ENCODE data around the gene MOB1B.
A peak's percentile ranks its signal among the peaks of the same experiment; 100 is the strongest.
"Not testable (repeated sequence)": the region's sequence is repeated elsewhere in the genome, so short reads cannot be mapped to it uniquely, and the experiment has no call there.

MOB1B gene

DNA sequence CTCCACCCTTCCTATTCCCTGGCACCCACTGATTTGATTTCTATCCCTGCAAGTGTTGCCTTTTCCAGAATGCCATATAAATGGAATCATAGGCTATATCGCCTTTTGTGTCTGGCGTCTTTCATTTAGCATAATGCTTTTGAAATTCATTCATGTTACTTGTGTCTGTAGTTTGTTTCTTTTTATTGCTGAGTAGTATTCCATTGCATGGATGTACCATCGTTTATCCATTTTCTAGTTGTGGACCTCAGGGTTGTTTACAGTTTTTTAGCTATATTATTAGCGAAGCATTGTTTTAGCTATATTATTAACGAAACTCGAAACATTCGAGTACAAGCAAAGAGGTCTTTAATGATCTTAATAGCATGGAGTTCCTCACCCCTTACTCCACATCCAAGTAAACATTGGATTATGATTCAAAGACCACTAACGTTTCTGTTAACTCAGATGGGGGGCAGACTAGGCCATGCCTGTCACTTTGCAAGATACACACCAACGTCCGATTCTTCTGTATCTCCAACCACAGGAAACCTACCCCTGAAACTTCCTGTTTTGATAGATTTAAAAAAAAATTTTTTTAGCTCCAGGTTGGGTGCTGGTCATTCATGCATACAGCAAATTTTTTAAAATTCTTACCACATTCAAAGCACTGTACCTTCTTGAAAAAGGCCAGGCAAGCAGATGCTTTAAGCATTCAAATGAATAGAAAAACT is 92.4 kb downstream of the MOB1B start:
- TF ChIP-seq, protein P1, sequence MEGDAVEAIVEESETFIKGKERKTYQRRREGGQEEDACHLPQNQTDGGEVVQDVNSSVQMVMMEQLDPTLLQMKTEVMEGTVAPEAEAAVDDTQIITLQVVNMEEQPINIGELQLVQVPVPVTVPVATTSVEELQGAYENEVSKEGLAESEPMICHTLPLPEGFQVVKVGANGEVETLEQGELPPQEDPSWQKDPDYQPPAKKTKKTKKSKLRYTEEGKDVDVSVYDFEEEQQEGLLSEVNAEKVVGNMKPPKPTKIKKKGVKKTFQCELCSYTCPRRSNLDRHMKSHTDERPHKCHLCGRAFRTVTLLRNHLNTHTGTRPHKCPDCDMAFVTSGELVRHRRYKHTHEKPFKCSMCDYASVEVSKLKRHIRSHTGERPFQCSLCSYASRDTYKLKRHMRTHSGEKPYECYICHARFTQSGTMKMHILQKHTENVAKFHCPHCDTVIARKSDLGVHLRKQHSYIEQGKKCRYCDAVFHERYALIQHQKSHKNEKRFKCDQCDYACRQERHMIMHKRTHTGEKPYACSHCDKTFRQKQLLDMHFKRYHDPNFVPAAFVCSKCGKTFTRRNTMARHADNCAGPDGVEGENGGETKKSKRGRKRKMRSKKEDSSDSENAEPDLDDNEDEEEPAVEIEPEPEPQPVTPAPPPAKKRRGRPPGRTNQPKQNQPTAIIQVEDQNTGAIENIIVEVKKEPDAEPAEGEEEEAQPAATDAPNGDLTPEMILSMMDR (conservative IDR thresholded peaks at IDR 0.05; ENCODE audit: low read depth, low read length) = no peak
- DNase-seq (ENCODE audit: low read depth) = no peak
- H3K4me3 ChIP-seq (ENCODE audit: low read length) = peak overlapping the region; percentile 95

DNA sequence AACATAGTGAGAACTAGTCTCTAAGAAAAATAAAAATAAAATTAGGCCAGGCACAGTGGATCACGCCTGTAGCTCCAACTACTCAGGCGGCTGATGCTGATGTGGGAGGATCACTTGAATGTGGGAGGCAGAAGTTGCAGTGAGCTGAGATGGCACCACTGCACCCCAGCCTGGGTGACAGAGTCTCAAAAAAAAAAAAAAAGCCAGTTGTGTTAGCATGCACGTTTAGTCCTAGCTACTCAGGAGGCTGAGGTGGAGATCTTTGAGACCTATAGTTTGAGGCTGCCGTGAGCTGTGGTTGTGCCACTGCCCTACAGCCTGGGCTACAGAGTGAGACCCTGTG is 93.8 kb downstream of the MOB1B start:
- TF ChIP-seq, protein P1 (conservative IDR thresholded peaks at IDR 0.05; ENCODE audit: low read depth, low read length) = no peak
- DNase-seq (ENCODE audit: low read depth) = no peak
- H3K4me3 ChIP-seq (ENCODE audit: low read length) = no peak overlapping the region

DNA sequence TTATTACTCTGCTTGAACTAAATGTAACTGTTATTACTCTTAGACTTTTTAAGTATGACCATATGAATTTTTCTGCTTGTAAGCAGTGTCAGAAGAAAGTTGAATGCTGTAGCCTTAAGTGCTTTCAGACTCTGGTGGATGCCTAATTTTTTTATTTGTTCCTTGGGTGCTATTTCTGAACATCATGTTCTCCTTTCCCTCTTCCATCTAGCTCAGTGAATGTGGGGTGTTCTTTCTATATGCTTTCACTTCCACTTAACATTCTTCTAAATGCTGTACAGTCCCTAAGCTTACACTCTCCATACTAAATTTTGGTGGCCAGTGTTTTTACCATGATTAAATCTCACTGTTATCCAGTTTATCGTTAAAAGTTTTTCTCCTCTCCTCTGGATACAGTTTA is 94.9 kb downstream of the MOB1B start:
- DNase-seq (ENCODE audit: low read depth) = no peak
- no peak overlapping the region for H3K4me3 ChIP-seq (ENCODE audit: low read length)
- TF ChIP-seq, protein P1 (conservative IDR thresholded peaks at IDR 0.05; ENCODE audit: low read depth, low read length) = no peak

DNA sequence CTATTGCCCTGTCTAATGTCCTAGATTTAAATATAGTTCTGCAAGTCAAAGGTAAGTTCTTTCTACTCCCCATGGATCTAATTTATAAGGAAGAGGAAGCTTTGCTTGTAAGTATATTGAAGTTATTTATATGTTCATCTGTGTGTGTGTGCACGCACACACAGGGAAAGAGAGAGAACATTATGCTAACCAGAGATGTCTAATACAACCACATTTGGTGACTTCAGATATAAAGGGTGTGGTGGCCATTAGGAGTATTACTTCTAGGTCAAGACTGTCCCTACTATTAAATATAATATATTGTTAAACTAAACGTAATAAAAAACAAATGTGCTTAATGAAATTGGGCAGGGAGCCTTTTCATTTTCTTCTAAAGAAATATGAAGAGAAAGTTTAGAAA is 95.4 kb downstream of the MOB1B start:
- no peak overlapping the region for H3K4me3 ChIP-seq (ENCODE audit: low read length)
- DNase-seq (ENCODE audit: low read depth) = no peak
- TF ChIP-seq, protein P1 (conservative IDR thresholded peaks at IDR 0.05; ENCODE audit: low read depth, low read length) = no peak

DNA sequence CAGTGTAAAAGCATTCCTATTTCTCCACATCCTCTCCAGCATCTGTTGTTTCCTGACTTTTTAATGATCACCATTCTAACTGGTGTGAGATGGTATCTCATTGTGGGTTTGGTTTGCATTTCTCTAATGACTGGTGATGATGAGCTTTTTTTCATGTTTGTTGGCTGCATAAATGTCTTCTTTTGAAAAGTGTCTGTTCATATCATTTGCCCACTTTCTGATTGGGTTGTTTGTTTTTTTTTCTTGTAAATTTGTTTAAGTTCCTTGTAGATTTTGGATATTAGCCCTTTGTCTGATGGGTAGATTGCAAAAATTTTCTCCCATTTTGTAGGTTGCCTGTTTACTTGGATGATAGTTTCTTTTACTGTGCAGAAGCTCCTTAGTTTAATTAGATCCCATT is 97.5 kb downstream of the MOB1B start:
- not testable (repeated sequence) for H3K4me3 ChIP-seq (ENCODE audit: low read length); DNase-seq (ENCODE audit: low read depth)

DNA sequence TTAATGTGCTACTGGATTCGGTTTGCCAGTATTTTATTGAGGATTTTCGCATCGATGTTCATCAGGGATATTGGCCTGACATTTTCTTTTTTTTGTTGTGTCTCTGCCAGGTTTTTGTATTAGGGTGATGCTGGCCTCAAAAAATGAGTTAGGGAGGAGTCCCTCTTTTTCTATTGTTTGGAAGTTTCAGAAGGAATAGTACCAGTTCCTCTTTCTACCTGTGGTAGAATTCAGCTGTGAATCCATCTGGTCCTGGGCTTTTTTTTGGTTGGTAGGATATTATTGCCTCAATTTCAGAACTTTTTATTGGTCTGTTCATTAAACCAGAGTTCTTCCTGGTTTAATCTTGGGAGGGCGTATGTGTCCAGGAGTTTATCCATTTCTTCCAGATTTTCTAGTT is 99.2 kb downstream of the MOB1B start:
- DNase-seq (ENCODE audit: low read depth); H3K4me3 ChIP-seq (ENCODE audit: low read length): not testable (repeated sequence)

DNA sequence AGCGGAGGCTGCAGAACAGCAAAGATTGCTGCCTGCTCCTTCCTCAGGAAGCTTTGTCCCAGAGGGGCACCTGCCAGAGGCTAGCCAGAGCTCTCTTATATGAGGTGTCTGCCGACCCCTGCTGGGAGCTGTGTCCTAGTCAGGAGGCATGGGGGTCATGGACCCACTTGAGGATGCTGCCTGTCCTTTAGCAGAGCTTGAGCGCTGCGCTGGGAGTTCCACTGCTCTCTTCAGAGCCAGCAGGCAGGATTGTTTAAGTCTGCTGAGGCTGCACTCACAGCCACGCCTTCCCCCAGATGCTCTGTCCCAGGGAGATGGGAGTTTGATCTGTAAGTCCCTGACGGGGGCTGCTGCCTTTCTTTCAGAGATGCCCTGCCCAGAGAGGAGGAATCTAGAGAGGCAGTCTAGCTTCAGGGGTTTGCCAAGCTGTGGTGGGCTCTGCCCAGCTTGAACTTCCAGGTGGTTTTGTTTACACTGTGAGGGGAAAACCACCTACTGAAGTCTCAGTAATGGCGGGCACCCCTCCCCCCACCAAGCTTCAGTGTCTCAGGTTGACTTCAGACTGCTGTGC is 102.2 kb downstream of the MOB1B start:
- no peak for DNase-seq (ENCODE audit: low read depth)
- TF ChIP-seq, protein P1 (conservative IDR thresholded peaks at IDR 0.05; ENCODE audit: low read depth, low read length) = no peak
- H3K4me3 ChIP-seq (ENCODE audit: low read length) = no peak overlapping the region

DNA sequence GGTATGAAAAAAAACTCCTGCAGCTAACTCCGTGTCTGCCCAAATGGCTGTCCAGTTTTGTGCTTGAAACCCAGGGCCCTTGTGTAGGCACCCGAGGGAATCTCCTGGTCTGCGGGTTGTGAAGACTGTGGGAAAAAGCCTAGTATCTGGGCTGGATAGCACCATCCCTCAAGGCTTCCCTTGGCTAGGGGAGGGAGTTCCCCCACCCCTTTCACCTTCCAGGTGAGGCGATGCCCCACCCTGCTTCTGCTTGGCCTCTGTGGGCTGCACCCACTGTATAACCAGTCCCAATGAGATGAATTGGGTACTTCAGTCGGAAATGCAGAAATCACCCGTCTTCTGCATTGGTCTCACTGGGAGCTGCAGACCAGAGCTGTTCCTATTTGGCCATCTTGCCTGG is 102.9 kb downstream of the MOB1B start:
- not testable (repeated sequence) for H3K4me3 ChIP-seq (ENCODE audit: low read length); DNase-seq (ENCODE audit: low read depth)
